GDM1 (cell line): ENCODE results near the gene CDX1.

Experiments used
- DNase-seq: peaks from one replicate; lab custom pipeline; 2025; lab: John Stamatoyannopoulos, UW

The CDX1 gene

GRCh38 chr5:150208187-150209098 lies 41.9 kb downstream of the CDX1 start:
- DNase-seq: no peak

DNA sequence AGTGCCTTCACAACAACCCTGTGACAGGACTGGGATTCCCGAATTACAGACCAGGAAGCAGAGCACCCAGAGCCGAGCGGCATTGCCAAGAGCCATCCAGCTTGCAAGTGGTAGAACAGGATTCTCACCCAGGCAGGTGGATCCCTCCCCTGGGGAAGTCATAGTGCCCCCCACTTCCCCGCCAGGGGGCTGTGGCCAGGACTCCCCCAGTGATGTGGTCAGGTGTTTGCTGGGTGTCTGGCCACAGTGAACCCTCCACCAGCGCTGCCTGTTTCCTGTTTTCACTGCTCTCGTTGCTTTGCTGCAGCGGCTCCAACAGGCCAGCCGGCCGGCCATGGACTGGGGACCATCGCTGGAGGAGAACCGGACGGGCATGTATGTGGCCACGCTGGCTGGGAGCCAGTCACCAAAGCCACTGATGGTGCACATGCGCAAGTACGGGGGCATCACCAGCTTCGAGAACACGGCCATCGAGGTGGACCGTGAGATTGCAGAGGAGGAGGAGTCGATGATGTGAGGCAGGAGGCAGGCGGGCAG lies 42.6 kb downstream of the CDX1 start:
- DNase-seq: peak; percentile 55

DNA sequence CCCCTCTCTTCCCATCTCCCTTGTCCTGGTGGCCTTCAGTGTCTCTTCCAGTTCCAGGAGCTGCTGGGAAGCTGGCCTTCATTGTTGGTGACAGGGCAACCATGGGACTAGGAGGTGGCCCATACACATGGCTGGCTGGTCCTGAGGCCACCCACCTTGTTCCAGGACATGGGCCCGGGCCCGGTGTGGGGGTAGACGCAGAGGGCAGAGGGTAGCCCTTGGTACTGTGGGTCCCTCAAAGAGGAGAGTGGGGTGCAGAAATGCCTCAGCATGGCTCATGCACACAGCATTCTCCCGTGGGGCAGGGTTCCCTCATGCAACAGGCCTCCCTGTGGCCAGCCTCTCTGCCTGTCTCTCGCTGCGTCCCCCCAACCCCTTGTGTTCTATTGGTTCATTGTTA lies 44.1 kb downstream of the CDX1 start:
- no peak for DNase-seq

- no peak for DNase-seq
Measured at GRCh38 chr5:150211156-150212030, 44.8 kb downstream of the CDX1 start.

DNA sequence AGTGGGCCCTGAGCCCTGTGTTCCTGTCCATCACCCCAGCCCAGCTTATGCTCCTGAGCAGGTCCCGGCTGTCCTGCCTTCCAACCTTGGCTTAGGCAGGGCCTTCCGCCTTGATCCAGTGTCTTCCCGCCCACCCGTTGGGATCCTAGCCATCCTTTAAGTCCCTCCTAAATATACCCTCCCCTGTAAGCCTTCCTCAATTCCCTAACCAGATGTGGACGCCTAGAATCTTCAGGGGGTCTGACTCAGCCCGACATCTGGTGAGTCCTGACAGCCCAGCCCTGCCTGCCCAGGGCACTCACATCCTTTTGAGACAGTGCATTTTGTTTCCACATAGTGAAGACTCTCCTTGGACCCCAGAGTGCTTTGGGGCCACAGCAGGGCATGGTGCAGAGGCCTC lies 47.0 kb downstream of the CDX1 start:
- no peak for DNase-seq

DNA sequence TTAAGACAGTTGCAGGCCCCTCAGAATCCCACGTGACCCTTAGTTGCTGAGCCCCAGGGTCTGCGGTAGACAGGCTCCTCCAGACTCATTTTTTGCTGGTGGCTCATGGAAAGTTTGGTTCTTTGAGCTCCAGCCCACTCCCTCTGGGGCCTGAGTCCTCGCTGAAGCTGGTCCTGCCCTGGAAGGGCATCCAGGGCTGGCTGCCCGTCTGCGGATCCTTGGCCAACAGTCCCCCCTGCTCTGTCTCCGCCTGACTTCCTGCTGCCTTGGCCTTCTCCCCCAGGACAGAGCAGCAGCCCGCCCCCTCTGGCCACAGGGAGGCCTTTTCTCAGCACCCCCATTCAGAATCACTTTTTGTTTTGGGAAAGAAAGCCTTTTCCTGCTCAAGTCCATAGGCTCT lies 47.7 kb downstream of the CDX1 start:
- DNase-seq: no peak

GRCh38 chr5:150215979-150216944 lies 49.7 kb downstream of the CDX1 start:
- DNase-seq: no peak

GRCh38 chr5:150217038-150217437 lies 50.5 kb downstream of the CDX1 start:
- DNase-seq: no peak

DNA sequence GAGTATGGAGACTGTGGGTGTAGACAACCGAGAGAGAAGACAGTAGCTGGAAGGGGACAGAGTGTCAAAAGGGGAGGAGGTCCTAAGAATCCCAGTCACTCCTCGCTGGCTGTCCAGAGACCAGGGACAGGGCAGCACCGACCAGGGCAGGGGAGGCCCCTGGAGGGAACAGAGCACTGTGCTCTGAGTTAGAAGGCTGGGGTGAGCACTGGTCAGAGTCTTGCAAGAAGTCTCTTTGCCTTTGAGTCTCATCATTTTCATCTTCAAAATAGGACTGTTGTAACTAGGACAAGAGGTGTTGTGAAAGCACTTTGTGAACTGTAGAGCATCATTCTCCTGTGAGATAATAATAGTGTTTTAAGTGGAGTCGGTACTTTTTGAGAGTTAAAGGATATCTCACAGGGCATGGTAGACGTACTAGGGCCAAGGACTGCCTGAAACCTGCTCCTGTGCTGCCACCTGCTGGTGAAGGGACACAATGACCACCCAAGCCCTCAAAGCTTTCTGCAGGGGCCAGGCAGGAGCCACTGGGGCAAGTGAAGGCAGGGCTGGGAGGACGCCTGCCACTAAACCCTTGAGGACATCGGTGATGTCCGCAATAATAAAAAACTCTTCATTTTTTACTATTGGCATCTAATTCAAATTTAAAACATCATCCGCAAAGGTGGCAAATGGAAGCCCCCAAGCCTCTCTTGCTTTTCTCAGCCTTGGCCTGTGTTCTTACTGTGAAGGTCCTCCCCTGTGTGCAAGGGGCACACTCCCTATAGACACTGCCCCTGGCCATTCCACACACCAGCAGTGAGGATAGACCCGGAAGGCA lies 51.5 kb downstream of the CDX1 start:
- peak; percentile 74 for DNase-seq

GRCh38 chr5:150218693-150219035 lies 52.1 kb downstream of the CDX1 start:
- DNase-seq: no peak

GRCh38 chr5:150219142-150219541 lies 52.6 kb downstream of the CDX1 start:
- no peak for DNase-seq

DNA sequence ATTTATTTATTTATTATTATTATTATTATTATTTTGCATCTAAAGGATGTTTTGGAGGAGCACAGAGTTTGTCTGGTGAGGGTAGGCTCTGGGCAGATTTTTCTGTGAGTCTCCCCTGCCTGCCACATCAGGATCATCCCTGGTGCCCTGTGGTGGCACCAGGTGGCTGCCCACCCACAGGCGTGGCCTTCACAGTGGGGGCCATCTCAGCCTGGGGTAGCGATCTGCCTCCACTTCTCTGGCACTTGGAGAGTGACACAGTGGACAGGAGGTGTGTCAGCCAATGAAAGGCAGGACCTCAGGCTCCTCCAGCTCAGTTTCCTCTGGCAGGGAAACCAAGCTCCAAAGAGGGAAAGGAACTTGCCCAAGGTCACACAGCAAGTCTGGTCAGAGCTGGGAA lies 53.3 kb downstream of the CDX1 start:
- DNase-seq: no peak

- no peak for DNase-seq
Measured at GRCh38 chr5:150221471-150221870, 54.9 kb downstream of the CDX1 start.

GRCh38 chr5:150222906-150223305 lies 56.3 kb downstream of the CDX1 start:
- DNase-seq: no peak

- no peak for DNase-seq
Measured at GRCh38 chr5:150223474-150223873, 56.9 kb downstream of the CDX1 start.

- DNase-seq: no peak
Measured at GRCh38 chr5:150224483-150225027, 58.0 kb downstream of the CDX1 start.

DNA sequence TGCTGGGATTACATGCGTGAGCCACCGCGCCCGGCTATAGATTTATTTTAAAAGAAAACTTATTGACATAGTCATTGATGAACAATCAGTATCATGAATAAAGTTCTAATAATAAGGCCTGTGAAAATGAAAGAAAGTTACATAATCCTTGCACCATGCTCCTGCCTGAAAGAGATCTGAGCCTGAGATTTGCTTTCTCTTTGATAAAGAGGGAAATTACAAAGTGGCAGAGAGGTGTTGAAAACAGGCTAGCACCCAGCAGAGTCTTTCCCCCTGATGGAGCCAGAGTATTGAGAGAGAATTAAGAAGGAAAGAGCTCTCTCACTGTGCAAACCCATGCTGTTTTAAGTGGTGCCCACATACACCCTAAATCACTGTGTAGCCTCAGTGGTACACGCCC lies 60.5 kb downstream of the CDX1 start:
- DNase-seq: no peak

- no peak for DNase-seq
Measured at GRCh38 chr5:150227606-150228273, 61.2 kb downstream of the CDX1 start.

GRCh38 chr5:150229571-150229970 lies 63.0 kb downstream of the CDX1 start:
- DNase-seq: no peak

GRCh38 chr5:150230842-150231241 lies 64.3 kb downstream of the CDX1 start:
- DNase-seq: no peak
